Loucy (cell line): ENCODE measurements around the gene GAB1.

ENCODE experiments used
- H2AFZ ChIP-seq: fragments of 200-600 bp; sonication (generic); 2 replicates; pipeline ENCODE4 v1.6.0; 2016; ENCODE audit warnings: antibody characterized with exemption, mild to moderate bottlenecking, low read length, moderate library complexity
- H3F3A ChIP-seq: fragments of 200-600 bp; 2 replicates; pipeline ENCODE4 v1.6.0; 2016; ENCODE audit warnings: antibody characterized with exemption, low read depth, mild to moderate bottlenecking
- H3K27me3 ChIP-seq: fragments of 200-600 bp; sonication (generic); 2 replicates; pipeline ENCODE4 v1.6.1; 2014; ENCODE audit warnings: low read length, mild to moderate bottlenecking; ENCODE audit not compliant: insufficient read depth, poor library complexity, severe bottlenecking
- H3K36me3 ChIP-seq: fragments of 200-600 bp; sonication (generic); 2 replicates; pipeline ENCODE4 v1.6.1; 2016; ENCODE audit warnings: low read length; ENCODE audit not compliant: insufficient read depth
- H3K4me1 ChIP-seq: fragments of 200-600 bp; sonication (generic); 2 replicates; pipeline ENCODE4 v1.5.1; 2014; ENCODE audit warnings: low read length, mild to moderate bottlenecking; ENCODE audit not compliant: insufficient read depth, poor library complexity, severe bottlenecking
- H3K4me2 ChIP-seq: fragments of 200-600 bp; sonication (generic); 2 replicates; pipeline ENCODE4 v1.6.0; 2014; ENCODE audit warnings: antibody characterized with exemption, low read length, low read depth, mild to moderate bottlenecking; ENCODE audit not compliant: poor library complexity, severe bottlenecking
- H3K4me3 ChIP-seq: fragments of 200-600 bp; sonication (generic); 2 replicates; pipeline ENCODE4 v1.5.1; 2014; ENCODE audit warnings: low read length, mild to moderate bottlenecking, mixed read lengths; ENCODE audit not compliant: poor library complexity, severe bottlenecking
- H3K79me2 ChIP-seq: fragments of 200-600 bp; sonication (generic); 2 replicates; pipeline ENCODE4 v1.6.1; 2014; ENCODE audit warnings: low read length; ENCODE audit not compliant: insufficient read depth
- H3K9ac ChIP-seq: fragments of 200-600 bp; sonication (generic); 2 replicates; pipeline ENCODE4 v1.6.0; 2014; ENCODE audit warnings: mild to moderate bottlenecking, low read depth, low read length, moderate library complexity; ENCODE audit not compliant: poor library complexity, severe bottlenecking
- H3K9me2 ChIP-seq: fragments of 200-600 bp; sonication (generic); replicated peaks from 2 replicates; pipeline ENCODE4 v1.6.1; 2016; ENCODE audit warnings: low read depth, low read length, mixed read lengths
- H3K9me3 ChIP-seq: fragments of 200-600 bp; sonication (generic); 2 replicates; pipeline ENCODE4 v1.6.1; 2014; ENCODE audit warnings: mild to moderate bottlenecking, antibody characterized with exemption, low read length, low read depth; ENCODE audit not compliant: insufficient read depth
- H4K20me1 ChIP-seq: fragments of 200-600 bp; sonication (generic); 2 replicates; pipeline ENCODE4 v1.6.0; 2014; ENCODE audit warnings: antibody characterized with exemption, low read length, mild to moderate bottlenecking; ENCODE audit not compliant: insufficient read depth, poor library complexity, severe bottlenecking
- CTCF ChIP-seq: fragments of 200-600 bp; sonication (generic); conservative IDR thresholded peaks from 2 replicates; pipeline ENCODE4 v1.5.1; 2014; ENCODE audit warnings: mild to moderate bottlenecking, antibody characterized with exemption, low read length
- EZH2phosphoT487 ChIP-seq: fragments of 200-600 bp; IDR thresholded peaks from 2 replicates; pipeline ENCODE4 v1.6.1; 2018; ENCODE audit warnings: antibody characterized with exemption, mild to moderate bottlenecking, moderate library complexity, borderline replicate concordance

Gene GAB1

GRCh38 chr4:143320113-143320512 lies 16.6 kb upstream of the GAB1 start:
- no peak for TF ChIP-seq EZH2phosphoT487
- no peak for TF ChIP-seq CTCF
- H3K4me1 ChIP-seq = no peaks in the 10 kb centered on the region

DNA sequence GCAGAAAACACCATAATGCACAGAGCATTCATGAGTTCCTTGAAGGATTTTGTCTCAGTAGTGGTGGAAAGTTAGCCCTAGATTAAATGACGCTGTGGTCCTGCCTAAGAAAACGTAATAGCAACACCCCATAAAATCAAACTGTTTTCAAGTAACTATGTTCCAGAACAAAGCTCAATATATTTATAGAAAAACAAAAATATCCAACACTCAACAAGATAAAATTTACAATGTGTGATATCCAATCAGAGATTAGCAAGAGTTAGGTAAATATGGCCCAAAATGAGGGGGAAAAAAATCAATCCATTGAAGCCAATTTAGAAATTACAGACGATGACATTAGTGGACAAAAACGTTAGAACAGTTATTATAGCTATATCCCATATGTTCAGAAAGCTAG lies 9.9 kb upstream of the GAB1 start:
- Histone ChIP-seq H3K27me3 (no peaks in the 10 kb centered on the region), H3K36me3 (no peaks in the 10 kb centered on the region), H3K4me2 (no peak overlapping the region), H3K9me3 (no peaks in the 10 kb centered on the region), H3K4me3 (no peak overlapping the region), H2AFZ (no peak overlapping the region), H3K79me2 (no peaks in the 10 kb centered on the region), H3F3A (no peaks in the 10 kb centered on the region), H3K9me2 (no peaks in the 10 kb centered on the region), H4K20me1 (no peaks in the 10 kb centered on the region), H3K9ac (no peak overlapping the region), H3K4me1 (no peaks in the 10 kb centered on the region)
- TF ChIP-seq EZH2phosphoT487 = no peak
- no peak for TF ChIP-seq CTCF

More at GRCh38 chr4:143320113-143320512, 16.6 kb upstream of the GAB1 start:
- H2AFZ ChIP-seq = no peak overlapping the region
- H3K36me3 ChIP-seq = no peaks in the 10 kb centered on the region
- H3F3A ChIP-seq = no peaks in the 10 kb centered on the region
- no peaks in the 10 kb centered on the region for H3K27me3 ChIP-seq
- H3K9me2 ChIP-seq = no peaks in the 10 kb centered on the region
- H3K4me3 ChIP-seq = no peak overlapping the region
- H3K9me3 ChIP-seq = no peaks in the 10 kb centered on the region
- H4K20me1 ChIP-seq = no peaks in the 10 kb centered on the region
- H3K4me2 ChIP-seq = peak overlapping the region; percentile 19
- H3K79me2 ChIP-seq = no peaks in the 10 kb centered on the region
- no peak overlapping the region for H3K9ac ChIP-seq

DNA sequence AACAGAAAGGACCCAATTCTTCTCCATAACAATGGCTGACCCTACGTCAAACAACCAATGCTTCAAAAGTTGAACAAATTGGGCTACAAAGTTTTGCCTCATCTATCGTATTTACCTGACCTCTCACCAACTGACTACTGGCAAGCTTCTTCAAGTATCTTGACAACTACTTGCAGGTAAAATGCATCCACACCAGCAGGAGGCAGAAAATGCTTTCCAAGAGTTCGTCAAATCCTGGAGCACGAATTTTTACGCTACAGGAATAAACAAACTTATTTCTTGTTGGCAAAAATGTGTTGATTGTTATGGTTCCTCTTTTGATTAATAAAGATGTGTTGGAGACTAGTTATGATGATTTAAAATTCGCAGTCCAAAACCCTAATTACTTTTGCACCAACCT lies 6.7 kb upstream of the GAB1 start:
- Histone ChIP-seq H3K4me1 (no peaks in the 10 kb centered on the region), H3K27me3 (no peaks in the 10 kb centered on the region), H3K4me3 (no peak overlapping the region), H3K9me2 (no peaks in the 10 kb centered on the region), H3K36me3 (no peaks in the 10 kb centered on the region), H2AFZ (no peak overlapping the region), H3K4me2 (no peak overlapping the region), H3K79me2 (no peaks in the 10 kb centered on the region), H3F3A (no peaks in the 10 kb centered on the region), H4K20me1 (no peaks in the 10 kb centered on the region), H3K9me3 (no peaks in the 10 kb centered on the region), H3K9ac (no peak overlapping the region)
- TF ChIP-seq CTCF = peak; percentile 34
- no peak for TF ChIP-seq EZH2phosphoT487
